SU-DHL-6 (cell line): ENCODE data around the gene ADAMTS17.

Experiments
- H2AFZ ChIP-seq: fragments of 200-600 bp; sonication (generic); 2 replicates; pipeline ENCODE4 v1.6.1; 2014; ENCODE audit warnings: low read depth, mild to moderate bottlenecking, moderate library complexity, mixed read lengths, antibody characterized with exemption, low read length; ENCODE audit not compliant: severe bottlenecking
- H3F3A ChIP-seq: fragments of 200-600 bp; shearing (Covaris generic); 2 replicates; pipeline ENCODE4 v1.6.0; 2016; ENCODE audit warnings: antibody characterized with exemption, mild to moderate bottlenecking; ENCODE audit not compliant: insufficient read depth
- H3K27ac ChIP-seq: fragments of 200-600 bp; sonication (generic); 2 replicates; pipeline ENCODE4 v1.5.1; 2016; ENCODE audit warnings: low read depth, mild to moderate bottlenecking, low read length, moderate library complexity, mixed read lengths
- H3K27me3 ChIP-seq: fragments of 200-600 bp; sonication (generic), shearing (Covaris generic); 2 replicates; pipeline ENCODE4 v1.6.0; 2014; ENCODE audit warnings: mild to moderate bottlenecking, low read length
- H3K36me3 ChIP-seq: fragments of 200-600 bp; sonication (generic); 2 replicates; pipeline ENCODE4 v1.6.1; 2014; ENCODE audit warnings: mild to moderate bottlenecking, low read length, mixed read lengths
- H3K4me2 ChIP-seq: fragments of 300-600, 200-600 bp; shearing (Covaris generic), sonication (generic); 2 replicates; pipeline ENCODE4 v1.6.0; 2014; ENCODE audit warnings: low read length, low read depth, mild to moderate bottlenecking; ENCODE audit not compliant: poor library complexity, severe bottlenecking
- H3K4me3 ChIP-seq: fragments of 200-600 bp; sonication (generic); 2 replicates; pipeline ENCODE4 v1.5.1; 2014; ENCODE audit warnings: antibody characterized with exemption, low read length, mild to moderate bottlenecking, mixed read lengths; ENCODE audit not compliant: insufficient read depth, poor library complexity, severe bottlenecking
- H3K79me2 ChIP-seq: fragments of 200-600 bp; sonication (generic); 2 replicates; pipeline ENCODE4 v1.6.1; 2014; ENCODE audit warnings: mild to moderate bottlenecking, low read length, moderate library complexity; ENCODE audit not compliant: insufficient read depth
- H3K9ac ChIP-seq: fragments of 200-600 bp; sonication (generic); 2 replicates; pipeline ENCODE4 v1.7.0; 2014; ENCODE audit warnings: mild to moderate bottlenecking, low read length
- H3K9me2 ChIP-seq: fragments of 200-600 bp; sonication (generic); replicated peaks from 2 replicates; pipeline ENCODE4 v1.6.1; 2014; ENCODE audit warnings: low read length; ENCODE audit not compliant: insufficient read depth
- H3K9me3 ChIP-seq: fragments of 200-600 bp; sonication (generic); 2 replicates; pipeline ENCODE4 v1.6.1; 2014; ENCODE audit warnings: low read length, mixed read lengths; ENCODE audit not compliant: insufficient read depth
- H4K20me1 ChIP-seq: fragments of 200-600 bp; sonication (generic); 2 replicates; pipeline ENCODE4 v1.6.1; 2014; ENCODE audit warnings: low read depth, mild to moderate bottlenecking, antibody characterized with exemption, low read length, moderate library complexity, mixed read lengths
- CTCF ChIP-seq: fragments of 200-600 bp; sonication (generic); IDR thresholded peaks from one replicate; pipeline ENCODE4 v1.5.1; 2017; ENCODE audit warnings: antibody characterized with exemption, mild to moderate bottlenecking, low read length, moderate library complexity; ENCODE audit not compliant: insufficient read depth, poor library complexity, severe bottlenecking
- EZH2phosphoT487 ChIP-seq: fragments of 200-600 bp; sonication (generic), shearing (Covaris generic); conservative IDR thresholded peaks from 2 replicates; pipeline ENCODE4 v1.6.1; 2018; ENCODE audit warnings: mild to moderate bottlenecking, antibody characterized with exemption, low read length, moderate library complexity, mixed read lengths

The ADAMTS17 gene

GRCh38 chr15:99982662-99983061 is 359.1 kb downstream of the ADAMTS17 start:
- no peak overlapping the region for H3K9ac ChIP-seq
- no peak overlapping the region for H3K4me2 ChIP-seq
- H3K79me2 ChIP-seq: no peaks in the 10 kb centered on the region
- no peaks in the 10 kb centered on the region for H3K36me3 ChIP-seq
- no peaks in the 10 kb centered on the region; the same call in 1 of the 2 replicates for H3K27me3 ChIP-seq
- no peak overlapping the region for H3K27ac ChIP-seq
- no peaks in the 10 kb centered on the region for H3K9me2 ChIP-seq
- no peak overlapping the region for H3K4me3 ChIP-seq
- H4K20me1 ChIP-seq: no peaks in the 10 kb centered on the region
- H3F3A ChIP-seq: no peaks in the 10 kb centered on the region
- H2AFZ ChIP-seq: no peak overlapping the region
- no peaks in the 10 kb centered on the region for H3K9me3 ChIP-seq
- TF ChIP-seq CTCF: no peak
- no peak for TF ChIP-seq EZH2phosphoT487

- Histone ChIP-seq H3K79me2 (no peaks in the 10 kb centered on the region), H3K9ac (no peak overlapping the region), H3K9me3 (no peaks in the 10 kb centered on the region), H3K27me3 (no peaks in the 10 kb centered on the region; the same call in 1 of the 2 replicates), H3K27ac (no peak overlapping the region), H3K4me2 (no peak overlapping the region), H3F3A (no peaks in the 10 kb centered on the region), H3K9me2 (no peaks in the 10 kb centered on the region), H3K36me3 (no peaks in the 10 kb centered on the region), H4K20me1 (no peaks in the 10 kb centered on the region), H3K4me3 (no peak overlapping the region), H2AFZ (no peak overlapping the region)
- TF ChIP-seq EZH2phosphoT487 (no peak), CTCF (no peak)
These were observed 359.7 kb downstream of the ADAMTS17 start for GRCh38 chr15:99981839-99982658.

- Histone ChIP-seq H3K27me3 (no peaks in the 10 kb centered on the region; the same call in 1 of the 2 replicates), H4K20me1 (no peaks in the 10 kb centered on the region), H3K9me3 (no peaks in the 10 kb centered on the region)
These were observed 360.6 kb downstream of the ADAMTS17 start for GRCh38 chr15:99981191-99981647.

More at GRCh38 chr15:99981191-99981647, 360.6 kb downstream of the ADAMTS17 start:
- H2AFZ ChIP-seq: no peak overlapping the region
- H3K4me3 ChIP-seq: no peak overlapping the region
- H3K9me2 ChIP-seq: no peaks in the 10 kb centered on the region
- no peaks in the 10 kb centered on the region for H3K36me3 ChIP-seq
- TF ChIP-seq CTCF (no peak), EZH2phosphoT487 (no peak)
- H3F3A ChIP-seq: no peaks in the 10 kb centered on the region
- no peak overlapping the region for H3K9ac ChIP-seq
- H3K79me2 ChIP-seq: no peaks in the 10 kb centered on the region
- no peak overlapping the region for H3K4me2 ChIP-seq
- H3K27ac ChIP-seq: no peak overlapping the region
